SK-MEL-5 (cell line): ENCODE data around the gene GALT. TPM values are rescaled to one million over a fixed set of nuclear protein-coding genes. Genes with fewer than 3 reads are reported as not detected.

Experiments
- DNase-seq: peaks from one replicate; pipeline ENCODE4 v3.0.0-alpha.2; 2016; ENCODE audit warnings: low read depth, low spot score
- in situ Hi-C: cut with HindIII; loops from 2 replicates; pipeline ENCODE4 v1.10.0; 2016; ENCODE audit warnings: low sequenced_read_pairs, high pct_unique_total_duplicates, low pct_unique_long_range_greater_than_20kb
- polyA plus RNA-seq, 2 experiments: library from polyadenylated mRNA; depleted of rRNA; stranded (reverse); fragments of >200 nt; gene quantifications; 2 replicates each; pipeline ENCODE4 v1.2.3, GENCODE V29; 2015
- total RNA-seq: library from RNA; depleted of rRNA; stranded (reverse); fragments of >200 nt; shearing (Covaris generic); gene quantifications from 2 replicates; pipeline ENCODE4 v1.2.3, GENCODE V29; 2014; rRNA removed

GALT gene
- total RNA-seq, result 14.4 and 22.0 TPM in 2 replicates
- 9.9 and 14.9 TPM in 2 replicates for polyA plus RNA-seq (2015; cell fraction: cytosol; rRNA removed)
- 244 and 344 TPM in 2 replicates for polyA plus RNA-seq (2015; cell fraction: nucleus; rRNA removed)

DNA sequence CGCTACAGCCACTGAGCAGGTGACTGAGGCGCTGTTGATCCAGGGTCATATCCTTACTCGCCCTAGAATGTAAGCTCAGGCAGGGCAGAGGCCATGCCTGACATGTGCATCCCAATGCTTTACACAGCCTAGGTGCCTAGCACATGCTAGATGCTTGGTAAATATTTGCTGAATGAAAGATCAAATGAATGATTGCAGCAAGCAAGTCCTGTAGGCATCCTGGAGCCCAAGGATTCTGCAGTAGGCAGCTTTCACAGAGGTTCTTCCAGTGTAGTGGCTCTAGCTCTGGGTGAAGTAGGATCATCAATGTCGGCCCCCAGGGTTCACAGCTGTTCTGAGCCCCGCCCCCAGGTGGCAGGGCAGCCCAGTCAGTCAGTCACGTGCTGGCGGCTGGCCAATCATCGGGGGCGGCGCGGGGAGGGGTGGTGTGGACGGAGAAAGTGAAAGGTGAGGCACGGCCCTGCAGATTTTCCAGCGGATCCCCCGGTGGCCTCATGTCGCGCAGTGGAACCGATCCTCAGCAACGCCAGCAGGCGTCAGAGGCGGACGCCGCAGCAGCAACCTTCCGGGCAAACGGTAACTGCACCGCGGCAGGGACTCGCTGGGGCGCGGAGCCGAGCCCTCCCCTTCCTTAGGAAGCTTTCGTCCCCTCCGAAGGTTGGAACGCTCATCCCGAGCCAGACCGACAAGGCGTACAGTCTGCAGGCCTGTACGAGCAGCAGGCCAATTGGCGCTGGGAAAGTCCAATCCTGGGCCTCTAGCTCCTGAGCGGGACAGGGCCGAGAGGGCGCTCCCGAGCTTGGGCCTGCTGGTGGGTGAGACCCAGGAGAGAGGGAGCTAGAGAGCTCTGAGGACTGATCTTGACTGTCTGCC lies at the start of gene GALT:
Gene GALT, plus strand, starts transcription at position 465 of the 873 bp plus-strand sequence. Its CDS starts 30 bp downstream, at position 495.
- in situ Hi-C loops, result no loop called here

GRCh38 chr9:34599546-34599945 lies 46.9 kb upstream of the GALT start:
- no peak for DNase-seq
- in situ Hi-C loops, result no loop called here

More for the DNA sequence above, at the start of gene GALT:
- DNase-seq, result peak; percentile 78

DNA sequence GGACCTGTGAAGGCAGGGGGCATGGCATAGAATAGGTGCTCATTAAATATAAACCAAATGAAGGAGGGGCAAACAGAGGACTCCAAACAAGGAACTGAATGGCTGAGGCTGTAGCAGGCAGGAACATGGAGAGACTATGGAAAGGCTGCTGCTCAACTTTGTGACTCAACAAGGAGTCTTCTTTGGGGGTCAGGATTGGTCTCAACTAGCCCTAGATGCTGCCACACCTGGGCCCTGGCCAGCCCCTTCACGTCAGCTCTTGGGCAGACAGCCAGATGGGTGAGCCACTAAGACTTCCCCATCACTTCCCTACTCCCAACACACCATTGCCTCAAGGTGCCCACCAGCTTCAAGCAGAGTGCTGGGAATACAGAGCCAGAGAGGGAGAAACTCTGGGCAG lies 45.6 kb upstream of the GALT start:
- no peak for DNase-seq
- in situ Hi-C loops, result no loop called here

DNA sequence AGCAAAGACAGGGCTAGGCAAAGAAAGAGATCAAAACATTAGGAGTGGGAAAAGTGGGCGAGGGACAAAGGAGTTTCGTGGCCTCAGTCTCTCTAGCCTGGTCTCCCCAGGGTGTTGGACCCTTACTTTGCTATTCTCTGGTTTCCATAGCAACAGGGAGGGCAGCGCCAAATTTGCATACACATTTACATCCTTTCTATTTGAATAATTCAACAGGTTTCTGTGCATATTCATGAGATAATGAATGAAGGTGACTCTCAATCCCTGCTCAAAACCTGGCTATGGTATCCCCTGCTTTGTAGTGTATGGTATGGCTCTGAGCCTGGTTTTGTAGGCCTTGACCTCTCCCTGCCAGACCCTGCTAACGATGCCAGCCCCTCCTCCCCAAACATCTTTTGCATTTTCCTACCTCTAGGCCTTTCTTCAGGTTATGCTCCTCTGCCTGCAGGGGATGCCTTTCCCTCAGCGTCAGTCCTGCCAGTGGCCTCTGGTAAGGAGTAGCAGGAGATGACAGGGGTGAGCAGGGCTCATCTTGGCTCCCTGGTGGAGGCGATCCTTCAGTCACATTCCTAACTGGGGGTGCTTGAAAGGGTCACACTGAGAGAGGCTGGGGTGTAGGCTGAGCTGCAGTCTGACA lies 44.4 kb upstream of the GALT start:
- in situ Hi-C loops, result no loop called here
- DNase-seq, result no peak

DNA sequence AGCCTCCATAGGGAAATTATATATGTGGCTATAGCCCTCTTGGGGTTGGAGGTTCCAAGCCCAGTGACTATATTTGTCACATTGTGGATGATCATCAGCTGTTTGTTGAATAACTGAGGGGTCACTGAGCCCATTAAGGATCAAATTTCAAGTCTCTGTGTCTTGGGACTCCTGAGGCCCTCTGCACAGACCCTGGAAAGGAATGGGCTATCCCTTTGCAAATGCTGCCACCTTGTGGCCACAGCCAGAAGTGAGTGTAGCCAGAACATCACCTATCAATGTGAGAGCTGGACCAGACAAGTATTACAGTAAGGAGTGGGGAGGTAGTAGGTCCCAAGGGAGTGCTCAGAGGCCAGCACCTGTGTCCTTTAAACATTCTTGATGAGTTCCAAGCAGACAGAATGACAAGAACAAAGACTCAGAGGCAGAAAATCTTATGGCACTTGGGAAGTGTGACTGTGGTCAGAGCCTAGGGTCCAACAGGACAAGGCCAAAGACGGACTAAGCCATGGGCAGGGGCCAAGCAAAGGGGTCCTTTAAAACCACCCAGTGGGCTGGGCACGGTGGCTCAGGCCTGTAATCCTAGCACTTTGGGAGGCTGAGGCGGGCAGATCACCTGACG lies 42.8 kb upstream of the GALT start:
- in situ Hi-C loops, result no loop called here
- peak; percentile 79 for DNase-seq

DNA sequence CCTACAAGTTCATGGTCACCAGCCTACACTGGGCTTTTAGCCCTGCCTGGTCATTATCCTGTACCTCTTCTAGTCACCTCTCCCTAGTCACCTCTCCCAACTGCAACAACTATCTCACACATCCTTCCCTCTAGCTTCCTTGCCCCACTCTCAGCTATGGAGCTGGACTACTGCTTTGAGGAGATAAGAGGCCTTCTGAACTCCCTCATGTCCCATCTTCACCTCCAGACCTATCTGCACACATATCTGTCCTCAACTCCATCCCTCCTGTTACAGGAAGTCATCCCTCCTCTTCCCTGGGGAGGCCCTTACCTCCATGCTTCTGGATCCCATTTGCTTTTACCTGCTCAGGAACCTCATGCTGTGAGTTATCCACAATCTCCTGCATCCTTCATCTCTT lies 40.3 kb upstream of the GALT start:
- in situ Hi-C loops, result no loop called here
- no peak for DNase-seq

DNA sequence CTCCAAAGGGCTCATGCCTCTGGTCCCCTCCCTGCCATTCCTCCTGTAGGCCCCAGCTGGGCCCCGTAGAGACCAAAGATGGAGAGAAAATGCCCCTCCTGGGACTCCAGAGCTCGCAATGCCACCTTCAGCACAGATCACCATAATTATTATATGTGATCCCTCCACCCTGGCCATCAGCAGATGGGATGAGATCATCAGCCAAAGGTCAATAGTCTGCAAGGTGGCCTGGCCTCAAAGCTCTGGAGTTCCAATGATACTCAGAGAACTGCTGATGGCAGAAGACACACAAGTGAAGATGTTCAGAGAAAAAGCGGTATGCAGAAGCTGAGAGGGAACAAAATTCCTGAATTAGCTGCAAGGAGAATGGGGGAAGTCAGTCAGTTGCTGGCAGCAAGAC lies 39.6 kb upstream of the GALT start:
- in situ Hi-C loops, result no loop called here
- DNase-seq, result no peak

GRCh38 chr9:34607331-34607730 lies 39.1 kb upstream of the GALT start:
- in situ Hi-C loops, result no loop called here
- DNase-seq, result no peak

GRCh38 chr9:34610434-34611206 lies 35.9 kb upstream of the GALT start:
- in situ Hi-C loops, result no loop called here
- no peak for DNase-seq

DNA sequence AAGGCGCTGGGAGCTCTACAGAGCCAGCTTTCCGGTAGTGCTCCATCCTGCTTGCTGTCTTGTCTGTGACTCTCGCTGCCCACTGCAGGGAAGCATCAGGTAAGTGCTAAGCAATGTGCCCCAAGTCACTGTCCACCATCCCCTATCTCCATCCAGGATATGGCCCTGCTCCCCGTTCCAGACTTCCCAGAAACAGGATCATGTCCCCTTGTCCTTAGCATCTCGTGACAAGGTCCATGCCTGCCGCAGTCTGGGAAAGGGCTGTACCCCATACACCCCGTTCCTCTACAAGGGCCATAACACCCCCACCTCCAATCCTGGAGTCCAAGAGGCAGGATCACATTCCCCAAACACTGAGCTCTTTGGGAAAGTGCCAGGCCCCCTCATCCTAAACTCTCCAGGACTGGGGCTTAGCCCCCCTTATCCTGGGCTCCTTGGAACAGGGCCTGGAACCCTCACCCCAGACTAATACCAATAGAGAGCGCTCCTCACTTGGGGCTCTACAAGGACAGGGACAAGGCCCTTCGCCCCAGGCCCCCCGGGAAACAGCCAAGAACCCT lies 35.1 kb upstream of the GALT start:
- no peak for DNase-seq
- in situ Hi-C loops, result no loop called here

GRCh38 chr9:34611811-34612787 lies 34.4 kb upstream of the GALT start, which contains the start of gene RPP25L:
RPP25L (minus strand) TSS chr9:34612097; CDS start chr9:34611296, 801 bp downstream.
- DNase-seq, result peak; percentile 70
- in situ Hi-C loops, result no loop called here

- in situ Hi-C loops, result no loop called here
- DNase-seq, result peak; percentile 79
These were observed 33.6 kb upstream of the GALT start for GRCh38 chr9:34612788-34613390.

- in situ Hi-C loops, result no loop called here
- no peak for DNase-seq
These were observed 31.3 kb upstream of the GALT start for GRCh38 chr9:34615132-34615531.

GRCh38 chr9:34620061-34620994 lies 26.1 kb upstream of the GALT start, which contains the start of gene DCTN3:
DCTN3 (minus strand) TSS chr9:34620495; CDS start chr9:34620464, 31 bp downstream.
- in situ Hi-C loops, result no loop called here
- DNase-seq, result peak; percentile 94
